ENCODE measurements around the gene JAZF1. TPM values are rescaled to one million over a fixed set of nuclear protein-coding genes. Genes with fewer than 3 reads are reported as not detected.

Gene JAZF1
- total RNA-seq, 2 experiments from 2014 or later = 3.3 to 4.0 TPM

GRCh38 chr7:28077616-28078015 is 103.0 kb downstream of the JAZF1 start:
- no peak for ATAC-seq

GRCh38 chr7:28076423-28077200 is 104.0 kb downstream of the JAZF1 start:
- TF ChIP-seq, protein P1, sequence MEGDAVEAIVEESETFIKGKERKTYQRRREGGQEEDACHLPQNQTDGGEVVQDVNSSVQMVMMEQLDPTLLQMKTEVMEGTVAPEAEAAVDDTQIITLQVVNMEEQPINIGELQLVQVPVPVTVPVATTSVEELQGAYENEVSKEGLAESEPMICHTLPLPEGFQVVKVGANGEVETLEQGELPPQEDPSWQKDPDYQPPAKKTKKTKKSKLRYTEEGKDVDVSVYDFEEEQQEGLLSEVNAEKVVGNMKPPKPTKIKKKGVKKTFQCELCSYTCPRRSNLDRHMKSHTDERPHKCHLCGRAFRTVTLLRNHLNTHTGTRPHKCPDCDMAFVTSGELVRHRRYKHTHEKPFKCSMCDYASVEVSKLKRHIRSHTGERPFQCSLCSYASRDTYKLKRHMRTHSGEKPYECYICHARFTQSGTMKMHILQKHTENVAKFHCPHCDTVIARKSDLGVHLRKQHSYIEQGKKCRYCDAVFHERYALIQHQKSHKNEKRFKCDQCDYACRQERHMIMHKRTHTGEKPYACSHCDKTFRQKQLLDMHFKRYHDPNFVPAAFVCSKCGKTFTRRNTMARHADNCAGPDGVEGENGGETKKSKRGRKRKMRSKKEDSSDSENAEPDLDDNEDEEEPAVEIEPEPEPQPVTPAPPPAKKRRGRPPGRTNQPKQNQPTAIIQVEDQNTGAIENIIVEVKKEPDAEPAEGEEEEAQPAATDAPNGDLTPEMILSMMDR (IDR thresholded peaks at IDR 0.05) = no peak
- peaks cover 2% of the 10 kb centered on the region for H3K4me1 Mint-ChIP-seq (ENCODE audit: low read depth)
- ChIA-PET CTCF (interaction anchor here (1.5 to 8.2 kb wide), 9 partner anchors 10 to 881 kb away, joined by 5 to 78 read pairs (median 10); no protein-coding TSS in a partner anchor), POLR2A (no interaction called here)
- H3K9me3 Mint-ChIP-seq = no peaks in the 10 kb centered on the region
- no peak overlapping the region for H3K27ac Mint-ChIP-seq
- intact Hi-C loops (cut with micrococcal nuclease) = no loop called here
- no peak for ATAC-seq
- H3K4me3 Mint-ChIP-seq = no peak overlapping the region
- no peaks in the 10 kb centered on the region for H3K27me3 Mint-ChIP-seq
- no peaks in the 10 kb centered on the region for H3K36me3 Mint-ChIP-seq (ENCODE audit: low read depth)
- no peak for DNase-seq

More at GRCh38 chr7:28077616-28078015, 103.0 kb downstream of the JAZF1 start:
- H3K27me3 Mint-ChIP-seq = no peaks in the 10 kb centered on the region
- peaks cover 2% of the 10 kb centered on the region for H3K4me1 Mint-ChIP-seq (ENCODE audit: low read depth)
- no peak for DNase-seq
- H3K27ac Mint-ChIP-seq = no peak overlapping the region
- H3K4me3 Mint-ChIP-seq = no peak overlapping the region
- CTCF ChIA-PET = interaction anchor here (0.6 to 8.2 kb wide), 27 partner anchors 7 to 882 kb away, joined by 3 to 78 read pairs (median 4); no protein-coding TSS in a partner anchor
- H3K36me3 Mint-ChIP-seq (ENCODE audit: low read depth) = no peaks in the 10 kb centered on the region
- TF ChIP-seq, protein P1 (IDR thresholded peaks at IDR 0.05) = no peak
- no peaks in the 10 kb centered on the region for H3K9me3 Mint-ChIP-seq
- POLR2A ChIA-PET = no interaction called here
- intact Hi-C loops (cut with micrococcal nuclease) = no loop called here

- Mint-ChIP-seq H3K36me3 (ENCODE audit: low read depth) (no peaks in the 10 kb centered on the region), H3K27me3 (no peaks in the 10 kb centered on the region), H3K4me3 (no peak overlapping the region), H3K9me3 (no peaks in the 10 kb centered on the region), H3K27ac (no peak overlapping the region), H3K4me1 (ENCODE audit: low read depth) (peaks cover 2% of the 10 kb centered on the region)
- POLR2A ChIA-PET = no interaction called here
- DNase-seq = no peak
- TF ChIP-seq, protein P1 (IDR thresholded peaks at IDR 0.05) = no peak
- CTCF ChIA-PET = interaction anchor here (0.8 to 8.2 kb wide), 2 partner anchors 15 to 20 kb away, joined by 3 to 74 read pairs; no protein-coding TSS in a partner anchor
- ATAC-seq = no peak
- intact Hi-C loops (cut with micrococcal nuclease) = no loop called here
Observed at GRCh38 chr7:28075674-28076358, 104.8 kb downstream of the JAZF1 start.

GRCh38 chr7:28072876-28073514 is 107.6 kb downstream of the JAZF1 start:
- Mint-ChIP-seq H3K4me1 (ENCODE audit: low read depth) (peaks cover 2% of the 10 kb centered on the region), H3K9me3 (no peaks in the 10 kb centered on the region), H3K27ac (no peak overlapping the region), H3K4me3 (no peak overlapping the region), H3K27me3 (no peaks in the 10 kb centered on the region), H3K36me3 (ENCODE audit: low read depth) (no peaks in the 10 kb centered on the region)
- intact Hi-C loops (cut with micrococcal nuclease) = no loop called here
- DNase-seq (no peak), ATAC-seq (no peak)
- POLR2A ChIA-PET = no interaction called here
- CTCF ChIA-PET = interaction anchor here (1.9 to 4.3 kb wide), 2 partner anchors 12 to 21 kb away, joined by 8 to 36 read pairs; no protein-coding TSS in a partner anchor
- TF ChIP-seq, protein P1 (IDR thresholded peaks at IDR 0.05) = no peak

All from activated CD8-positive, alpha-beta T cell treated with anti-CD3 and anti-CD28 coated beads for 36 hours (primary cell).